Uterus (tissue), 4 donors: ENCODE results near the gene ACP3. TPM values are rescaled to one million over a fixed set of nuclear protein-coding genes. Genes with fewer than 3 reads are reported as not detected.
A peak's percentile ranks its signal among the peaks of the same experiment; 100 is the strongest.

Experiments
- DNase-seq, 2 donors: peaks; one replicate each; pipeline ENCODE4 v3.0.0-alpha.2; 2019 to 2020
- H3K27ac ChIP-seq, 2 donors: fragments of 200-600 bp; sonication (generic); 1 replicate in 1 of 2; 2 replicates in 1 of 2; pipeline ENCODE4 v1.5.1; 2016 to 2018
- H3K27me3 ChIP-seq, 2 donors: fragments of 200-600 bp; sonication (generic); one replicate each; pipeline ENCODE4 v1.5.1; 2018 to 2019; ENCODE audit warnings: control low read depth in 1 of 2
- H3K36me3 ChIP-seq, 2 donors: fragments of 200-600 bp; sonication (generic); one replicate each; pipeline ENCODE4 v1.5.1; 2019; ENCODE audit warnings: control low read depth in 1 of 2
- H3K4me1 ChIP-seq, 2 donors: fragments of 200-600 bp; sonication (generic); one replicate each; pipeline ENCODE4 v1.5.1; 2018 to 2019; ENCODE audit warnings: control low read depth in 1 of 2
- H3K4me3 ChIP-seq, 2 donors: fragments of 200-600 bp; sonication (generic); 1 replicate in 1 of 2; 2 replicates in 1 of 2; pipeline ENCODE4 v1.5.1; 2018 to 2019; ENCODE audit warnings: mild to moderate bottlenecking in 1 of 2
- H3K9me3 ChIP-seq, 2 donors: fragments of 200-600 bp; sonication (generic); one replicate each; pipeline ENCODE4 v1.5.1; 2019; ENCODE audit warnings: control low read depth in 1 of 2
- CTCF ChIP-seq, 4 experiments: fragments of 200-600 bp in 2 of 4; fragments of 450-650 bp in 2 of 4; sonication (generic) in 2 of 4; IDR thresholded peaks; one replicate each; pipeline ENCODE4 v1.5.1; 2016 to 2019; ENCODE audit warnings: antibody characterized with exemption in 4 of 4, mild to moderate bottlenecking in 2 of 4, moderate library complexity in 1 of 4
- POLR2A ChIP-seq, 2 donors: fragments of 450-650 bp; IDR thresholded peaks; one replicate each; pipeline ENCODE4 v1.6.1; 2016; ENCODE audit warnings: antibody characterized with exemption in 2 of 2, mild to moderate bottlenecking in 1 of 2, moderate library complexity in 1 of 2
- intact Hi-C: fragments of 100-400 bp; cut with DNase I; formaldehyde crosslinking; loops from one replicate; pipeline ENCODE4 v1.15.1; 2023; ENCODE audit warnings: low total_unique reads
- total RNA-seq, 4 donors: library from RNA; depleted of rRNA in 3 of 4; stranded (reverse); fragments of >200 nt in 3 of 4; gene quantifications; one replicate each; pipeline versions ENCODE4 v1.1.0 to v1.2.4, GENCODE V29; 2014 to 2023
- donor health status: DM: yes; HTN: yes; CAD: no.

Gene ACP3
- total RNA-seq = 1 to 10 TPM in 2 of 4 donors, not detected in 2; 1.4 to 5.6 TPM

GRCh38 chr3:132317229-132317948 is at the start of gene ACP3:
Gene ACP3 (plus strand): TSS chr3:132317407. CDS start chr3:132317457, 50 bp downstream.
- Histone ChIP-seq H3K27me3 (no peaks in the 10 kb centered on the region), H3K27ac (peak within 1 kb of the TSS; percentile 38 to 74), H3K4me3 (peak within 1 kb of the TSS in 1 of 2 donors; percentile 5), H3K4me1 (no peaks in the 10 kb centered on the region), H3K36me3 (no peaks in the 10 kb centered on the region), H3K9me3 (no peaks in the 10 kb centered on the region)
- peak; percentile 21 to 63 for DNase-seq
- intact Hi-C loops = no loop called here
- TF ChIP-seq POLR2A (IDR thresholded peaks at IDR 0.05) (no peak), CTCF (IDR thresholded peaks at IDR 0.05) (no peak)

- H3K9me3 ChIP-seq = no peaks in the 10 kb centered on the region
- DNase-seq = no peak
- no peak overlapping the region for H3K4me3 ChIP-seq
- no peak overlapping the region for H3K27ac ChIP-seq
- H3K4me1 ChIP-seq = no peaks in the 10 kb centered on the region
- no peaks in the 10 kb centered on the region for H3K36me3 ChIP-seq
- no peaks in the 10 kb centered on the region for H3K27me3 ChIP-seq
- TF ChIP-seq CTCF (IDR thresholded peaks at IDR 0.05) (no peak), POLR2A (IDR thresholded peaks at IDR 0.05) (no peak)
- intact Hi-C loops = no loop called here
Observed at GRCh38 chr3:132268956-132269355, 48.3 kb upstream of the ACP3 start.

- H3K4me1 ChIP-seq = no peaks in the 10 kb centered on the region
- no peaks in the 10 kb centered on the region for H3K27me3 ChIP-seq
- no peak overlapping the region for H3K4me3 ChIP-seq
- H3K27ac ChIP-seq = no peak overlapping the region
- no peaks in the 10 kb centered on the region for H3K36me3 ChIP-seq
- intact Hi-C loops = no loop called here
- H3K9me3 ChIP-seq = no peaks in the 10 kb centered on the region
- DNase-seq = no peak
- TF ChIP-seq CTCF (IDR thresholded peaks at IDR 0.05) = no peak
- TF ChIP-seq POLR2A (IDR thresholded peaks at IDR 0.05) = no peak
Observed at GRCh38 chr3:132273036-132273435, 44.2 kb upstream of the ACP3 start.

GRCh38 chr3:132276228-132276906 is 40.8 kb upstream of the ACP3 start:
- intact Hi-C loops = no loop called here
- Histone ChIP-seq H3K27me3 (no peaks in the 10 kb centered on the region), H3K9me3 (no peaks in the 10 kb centered on the region), H3K36me3 (no peaks in the 10 kb centered on the region), H3K4me3 (no peak overlapping the region), H3K27ac (no peak overlapping the region), H3K4me1 (no peaks in the 10 kb centered on the region)
- DNase-seq = no peak
- no peak for TF ChIP-seq CTCF (IDR thresholded peaks at IDR 0.05)
- TF ChIP-seq POLR2A (IDR thresholded peaks at IDR 0.05) = no peak

- no peak overlapping the region for H3K27ac ChIP-seq
- intact Hi-C loops = no loop called here
- H3K36me3 ChIP-seq = no peaks in the 10 kb centered on the region
- H3K4me1 ChIP-seq = no peaks in the 10 kb centered on the region
- H3K27me3 ChIP-seq = no peaks in the 10 kb centered on the region
- H3K9me3 ChIP-seq = no peaks in the 10 kb centered on the region
- DNase-seq = no peak
- no peak overlapping the region for H3K4me3 ChIP-seq
- TF ChIP-seq CTCF (IDR thresholded peaks at IDR 0.05) = no peak
- no peak for TF ChIP-seq POLR2A (IDR thresholded peaks at IDR 0.05)
Observed at GRCh38 chr3:132279030-132279429, 38.2 kb upstream of the ACP3 start.
